ENCODE data around the gene ZNF526.
A peak's percentile ranks its signal among the peaks of the same experiment; 100 is the strongest.

Gene ZNF526

DNA sequence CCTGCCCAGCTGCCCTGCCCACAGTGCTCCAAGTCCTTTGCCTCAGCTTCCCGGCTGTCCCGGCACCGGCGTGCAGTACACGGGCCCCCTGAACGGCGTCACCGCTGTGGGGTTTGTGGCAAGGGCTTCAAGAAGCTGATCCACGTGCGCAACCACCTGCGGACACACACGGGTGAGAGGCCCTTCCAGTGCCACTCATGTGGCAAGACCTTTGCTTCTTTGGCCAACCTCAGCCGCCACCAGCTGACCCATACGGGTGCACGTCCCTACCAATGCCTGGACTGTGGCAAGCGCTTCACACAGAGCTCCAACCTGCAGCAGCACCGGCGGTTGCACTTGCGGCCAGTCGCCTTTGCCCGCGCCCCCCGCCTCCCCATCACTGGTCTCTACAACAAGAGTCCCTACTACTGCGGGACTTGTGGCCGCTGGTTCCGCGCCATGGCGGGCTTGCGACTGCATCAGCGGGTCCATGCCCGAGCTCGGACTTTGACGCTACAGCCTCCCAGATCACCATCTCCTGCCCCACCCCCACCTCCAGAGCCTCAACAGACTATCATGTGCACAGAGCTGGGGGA, 5.7 kb downstream of the ZNF526 start:
- DNase-seq = no peak

- DNase-seq = no peak
Observed at GRCh38 chr19:42226886-42227285, 6.8 kb downstream of the ZNF526 start.

- no peak for DNase-seq
Observed at GRCh38 chr19:42228641-42229040, 8.5 kb downstream of the ZNF526 start.

DNA sequence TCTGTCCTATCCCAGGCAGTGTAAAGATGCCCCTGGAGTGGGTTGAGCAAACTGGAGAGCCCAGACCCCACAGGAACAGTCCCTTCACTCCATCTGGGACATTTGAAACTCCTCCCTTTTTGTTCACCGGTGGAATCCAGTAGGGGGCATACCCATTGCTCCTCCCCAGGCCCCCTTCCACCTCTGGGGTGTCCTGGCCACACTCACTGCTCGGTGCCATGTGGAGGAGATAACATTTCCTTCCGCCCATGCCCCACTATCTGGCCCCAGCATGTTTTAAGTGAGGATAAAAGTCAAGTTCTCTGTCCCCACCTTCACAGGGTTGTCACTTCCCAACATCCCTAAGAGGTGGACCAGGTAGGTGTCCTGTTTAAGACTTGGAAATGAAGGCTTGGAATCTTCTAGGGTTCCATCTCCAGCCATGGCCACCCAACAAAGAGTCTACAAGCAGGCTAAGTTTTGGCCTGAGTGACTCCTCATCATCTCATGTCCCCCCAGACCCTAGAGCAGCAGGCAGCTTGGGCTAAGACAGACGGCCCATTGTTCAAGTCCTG, 9.3 kb downstream of the ZNF526 start:
- no peak for DNase-seq

DNA sequence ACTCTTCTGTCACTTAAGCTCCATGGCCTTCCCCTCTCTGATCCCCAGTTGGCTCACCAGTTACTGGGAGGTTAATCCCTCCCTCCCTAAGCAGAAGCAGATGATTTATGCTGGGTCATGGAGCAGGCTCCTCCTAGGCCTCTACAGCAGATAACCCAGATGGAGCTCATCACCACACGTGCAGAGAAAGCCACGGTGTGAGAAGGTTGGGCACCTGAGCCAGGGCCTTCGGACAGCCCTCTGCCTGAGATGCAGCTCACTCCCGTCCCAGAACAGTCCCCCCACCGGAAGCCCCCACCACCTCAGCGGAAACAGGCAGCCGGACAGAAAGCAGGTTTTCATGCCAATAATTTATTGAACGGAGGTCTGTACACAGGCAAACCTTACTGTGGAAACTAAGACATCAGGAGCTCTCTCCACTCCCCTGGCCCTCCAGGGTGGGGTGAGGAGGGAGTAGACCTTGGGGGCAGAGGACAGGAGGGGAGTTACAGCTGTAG, 9.8 kb downstream of the ZNF526 start:
- no peak for DNase-seq

DNA sequence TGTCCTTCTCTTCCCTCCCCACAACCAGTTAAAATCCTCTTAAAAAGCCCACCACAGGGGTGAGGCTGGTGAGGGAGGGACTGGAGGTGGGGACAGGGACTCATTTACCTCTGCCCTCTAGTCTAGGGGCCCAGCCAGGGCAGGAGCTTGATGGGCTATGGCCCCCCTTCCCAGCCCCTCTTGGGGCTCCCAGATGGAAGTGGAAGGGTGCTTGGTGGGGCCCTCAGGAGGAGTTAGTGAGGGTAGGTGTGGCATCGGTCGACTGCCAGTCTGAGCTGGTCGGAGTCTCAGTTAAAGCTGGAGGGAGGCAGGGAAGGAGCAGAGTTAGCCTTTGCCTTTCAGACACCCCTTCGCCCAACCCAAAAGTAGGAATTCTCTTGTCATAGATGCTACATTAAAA, 10.5 kb downstream of the ZNF526 start:
- DNase-seq = no peak

- DNase-seq = no peak
Observed at GRCh38 chr19:42232435-42232834, 12.3 kb downstream of the ZNF526 start.

- DNase-seq = no peak
Observed at GRCh38 chr19:42233106-42233505, 13.0 kb downstream of the ZNF526 start.

DNA sequence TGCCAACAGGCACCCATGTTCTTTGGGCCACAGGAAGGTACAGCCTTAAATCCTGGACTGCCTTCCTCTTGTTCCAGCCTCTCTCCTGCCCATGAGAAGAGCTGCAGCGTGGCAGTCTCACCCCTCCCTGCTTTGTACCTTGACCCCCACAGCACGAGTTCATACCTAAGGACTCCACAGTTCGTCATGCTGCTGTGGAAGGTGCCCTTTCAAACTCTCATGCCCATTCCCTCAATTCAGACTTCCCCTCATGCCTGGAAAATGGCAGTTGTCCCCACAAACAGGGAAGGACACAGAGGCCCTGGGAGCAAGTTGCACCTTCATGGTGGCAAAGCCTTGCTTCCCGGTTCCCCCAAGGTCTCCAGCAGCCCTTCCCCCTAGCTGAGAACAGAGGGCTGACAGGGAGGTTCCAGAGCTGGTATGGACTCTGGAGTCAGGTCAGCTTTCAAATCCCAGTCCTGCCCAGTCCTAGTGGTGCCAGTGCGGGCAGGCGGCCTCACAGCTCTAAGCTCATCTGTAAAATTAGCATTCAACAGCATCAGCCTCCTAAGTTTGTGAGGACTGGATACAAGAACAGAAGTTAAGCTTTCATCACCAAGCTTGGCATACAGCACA, 13.7 kb downstream of the ZNF526 start:
- DNase-seq = no peak

DNA sequence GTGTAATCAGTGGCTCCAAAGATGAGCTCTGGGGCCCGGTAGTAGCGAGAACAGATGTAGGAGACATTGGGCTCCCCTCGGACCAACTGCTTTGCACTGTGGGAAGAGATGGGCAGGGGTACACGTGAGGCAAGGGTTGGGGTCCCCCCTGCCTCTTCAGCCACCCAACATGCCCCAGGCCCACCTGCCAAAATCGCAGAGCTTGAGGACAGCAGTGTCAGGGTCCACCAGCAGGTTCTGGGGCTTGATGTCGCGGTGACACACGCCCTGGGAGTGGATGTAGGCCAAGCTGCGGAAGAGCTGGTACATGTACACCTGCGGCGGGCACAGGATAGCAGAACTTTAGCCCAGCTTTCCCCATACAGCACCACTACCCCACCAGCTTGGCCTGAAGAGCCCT, 14.3 kb downstream of the ZNF526 start:
- no peak for DNase-seq

GRCh38 chr19:42235181-42235580, 15.1 kb downstream of the ZNF526 start:
- no peak for DNase-seq

GRCh38 chr19:42239544-42240220, 19.6 kb downstream of the ZNF526 start:
- no peak for DNase-seq

DNA sequence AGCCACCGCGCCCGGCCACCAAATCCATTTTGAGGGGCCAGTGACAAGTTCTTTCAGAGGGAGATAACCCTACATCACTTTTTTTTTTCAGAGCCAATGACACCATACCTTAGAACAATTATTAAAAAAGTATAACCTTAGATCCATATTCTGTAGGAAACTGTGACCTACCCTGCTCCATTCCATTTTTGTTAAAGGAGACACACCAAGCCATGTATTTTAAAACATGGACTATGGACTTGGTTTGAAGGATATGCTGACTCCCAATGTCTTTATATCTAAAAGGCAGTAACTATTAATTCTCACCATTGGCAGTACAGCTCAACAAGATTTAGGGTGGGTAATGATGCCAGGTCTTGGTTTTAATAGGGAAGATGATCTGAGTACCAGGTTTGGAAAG, 21.2 kb downstream of the ZNF526 start:
- no peak for DNase-seq

GRCh38 chr19:42242069-42242511, 22.0 kb downstream of the ZNF526 start:
- no peak for DNase-seq

- DNase-seq = peak; percentile 99
Observed at GRCh38 chr19:42242512-42243409, 22.6 kb downstream of the ZNF526 start, which contains the start of gene GSK3A. GSK3A (minus strand) TSS chr19:42242602; CDS start chr19:42242465, 137 bp downstream.

- DNase-seq = peak; percentile 94
Observed at GRCh38 chr19:42244347-42245220, 24.5 kb downstream of the ZNF526 start.

DNA sequence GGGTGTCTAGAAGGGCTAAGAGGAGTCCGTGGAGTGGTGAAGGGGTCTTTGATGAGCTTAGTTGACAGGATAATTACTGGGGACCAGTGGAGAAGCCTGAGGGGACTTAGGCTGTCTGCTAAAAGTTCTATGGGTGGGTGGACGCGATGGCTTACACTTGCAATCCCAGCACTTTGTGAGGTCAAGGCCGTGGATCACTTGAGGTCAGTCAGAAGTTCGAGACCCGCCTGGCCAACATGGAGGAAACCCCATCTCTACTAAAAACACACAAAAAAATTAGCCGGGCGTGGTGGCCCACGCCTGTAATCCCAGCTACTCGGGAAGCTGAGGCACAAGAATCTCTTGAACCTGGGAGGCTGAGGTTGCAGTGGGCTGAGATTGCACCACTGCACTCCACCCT, 25.1 kb downstream of the ZNF526 start:
- DNase-seq = no peak

DNA sequence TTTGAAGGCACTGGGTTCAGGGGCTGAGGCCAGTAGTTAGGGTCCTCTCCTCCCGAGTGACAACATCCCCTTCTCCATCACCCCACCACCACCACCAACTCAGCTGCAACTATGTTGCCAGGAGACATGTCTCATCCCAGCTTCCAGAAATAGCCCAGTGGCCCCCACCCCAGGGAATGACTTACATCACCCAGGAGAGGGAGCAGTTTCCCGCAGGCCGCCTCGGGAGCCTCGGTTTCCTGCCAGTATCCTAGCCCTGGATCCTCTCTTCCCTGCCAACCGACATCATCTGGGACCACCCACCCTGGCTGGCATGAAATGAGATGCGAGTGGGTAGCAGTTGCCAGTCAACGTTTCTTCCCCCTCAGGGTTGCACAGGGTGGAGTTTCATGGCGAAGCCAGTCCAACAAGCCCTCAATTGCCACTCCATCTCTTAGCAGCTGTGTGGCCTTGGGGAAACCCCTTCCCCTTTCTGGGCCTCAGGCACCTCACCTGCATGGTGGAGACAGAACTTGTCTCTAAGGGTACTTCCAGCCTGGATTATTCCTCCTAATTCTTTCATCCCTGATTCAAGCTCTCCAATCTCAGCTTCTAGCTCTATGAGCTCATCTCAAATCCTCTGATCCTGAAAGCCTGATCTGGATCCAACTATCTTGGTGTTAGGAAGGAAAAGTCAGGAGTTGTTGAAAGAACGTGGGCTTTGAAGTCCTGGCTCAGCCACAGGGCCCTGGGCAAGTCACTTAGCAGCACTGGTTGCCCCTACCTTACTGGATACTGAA, 26.2 kb downstream of the ZNF526 start:
- peak; percentile 45 for DNase-seq

- no peak for DNase-seq
Observed at GRCh38 chr19:42246922-42247639, 27.0 kb downstream of the ZNF526 start.

- DNase-seq = no peak
Observed at GRCh38 chr19:42247640-42248199, 27.6 kb downstream of the ZNF526 start.

All from NCI-H226 (cell line).